Fibroblast of skin of back (primary cell): ENCODE results near the gene KRT6C.
"Not testable (repeated sequence)": the region's sequence is repeated elsewhere in the genome, so short reads cannot be mapped to it uniquely, and the experiment has no call there.

Experiments used
- DNase-seq: peaks from one replicate; pipeline ENCODE4 v3.0.0-alpha.2; 2013

The KRT6C gene

GRCh38 chr12:52454411-52455201 lies 19.0 kb downstream of the KRT6C start:
- DNase-seq = no peak

DNA sequence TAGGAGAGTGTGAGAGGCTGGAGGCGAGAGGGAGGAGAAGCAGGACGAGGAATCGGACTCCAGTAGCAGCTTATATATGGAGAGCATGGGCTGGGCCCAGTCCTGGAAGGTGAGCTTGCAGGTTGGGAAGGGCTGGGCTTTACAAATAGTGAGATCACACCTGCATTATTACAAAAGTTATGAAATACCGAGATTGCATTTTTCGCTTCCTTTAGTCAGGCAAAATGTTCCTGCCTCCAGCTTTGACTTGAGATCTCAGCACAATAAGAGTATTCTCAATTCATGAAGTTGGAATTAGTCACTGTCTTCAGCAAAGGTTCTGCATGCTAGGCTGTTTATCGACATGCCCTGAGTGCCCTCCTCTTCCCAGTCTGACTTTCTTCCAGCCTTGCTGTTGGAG lies 21.5 kb downstream of the KRT6C start, which contains the start of gene KRT6B:
Gene KRT6B (minus strand): TSS at position 46 of the 400 bp plus-strand sequence. CDS start 68 bp downstream, outside the sequence.
- DNase-seq = no peak

GRCh38 chr12:52448228-52448627 lies 25.4 kb downstream of the KRT6C start:
- no peak for DNase-seq

- DNase-seq = not testable (repeated sequence)
Measured at GRCh38 chr12:52447196-52447595, 26.4 kb downstream of the KRT6C start.

GRCh38 chr12:52446367-52447045 lies 27.1 kb downstream of the KRT6C start:
- no peak for DNase-seq

- DNase-seq = no peak
Measured at GRCh38 chr12:52445876-52446275, 27.7 kb downstream of the KRT6C start.

- no peak for DNase-seq
Measured at GRCh38 chr12:52444647-52445595, 28.7 kb downstream of the KRT6C start.

DNA sequence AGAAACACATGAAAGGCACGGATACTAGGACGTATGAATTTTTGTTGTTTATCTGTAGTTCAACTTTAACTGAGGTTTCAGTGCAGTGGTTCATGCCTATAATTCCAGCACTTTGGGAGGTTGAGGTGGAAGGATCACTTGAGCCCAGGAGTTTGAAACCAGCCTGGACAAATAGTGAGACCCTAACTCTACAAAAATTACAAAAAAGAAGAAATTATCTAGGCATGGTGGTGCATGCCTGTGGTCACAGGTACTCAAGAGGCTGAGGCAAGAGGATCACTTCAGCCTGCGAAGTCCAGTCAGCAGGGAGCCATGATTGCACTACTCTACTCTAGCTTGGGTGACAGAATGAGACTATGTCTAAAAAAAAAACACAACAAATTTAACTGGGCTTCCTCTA lies 29.6 kb downstream of the KRT6C start:
- no peak for DNase-seq

- DNase-seq = peak; percentile 89
Measured at GRCh38 chr12:52442600-52443061, 31.0 kb downstream of the KRT6C start.

- DNase-seq = peak; percentile 18
Measured at GRCh38 chr12:52441320-52441911, 32.2 kb downstream of the KRT6C start.

DNA sequence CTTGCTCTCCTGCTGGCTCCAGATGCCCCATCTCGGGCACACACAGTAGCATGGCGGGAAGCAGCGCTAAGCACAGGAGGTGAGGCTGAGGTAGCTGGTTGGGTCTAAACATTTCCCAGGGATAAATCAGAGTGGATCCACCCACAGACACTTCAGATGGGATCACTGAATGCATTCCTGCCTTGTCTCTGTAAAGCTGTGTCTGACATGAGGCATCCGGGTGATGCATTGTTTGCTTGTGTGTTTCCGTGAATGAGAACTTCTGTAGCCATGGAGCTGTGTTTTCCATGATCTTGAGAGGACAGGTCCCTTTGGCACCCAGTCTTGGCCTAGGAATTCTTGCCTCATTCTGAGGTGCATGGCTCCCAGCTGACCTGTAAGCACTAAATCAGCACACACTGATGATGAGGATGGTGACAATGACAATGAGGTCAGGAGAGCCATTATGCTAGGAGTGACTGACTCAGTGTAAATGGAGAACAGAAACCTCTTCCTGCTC lies 32.7 kb downstream of the KRT6C start:
- DNase-seq = peak; percentile 67

GRCh38 chr12:52439845-52440244 lies 33.8 kb downstream of the KRT6C start:
- DNase-seq = no peak

DNA sequence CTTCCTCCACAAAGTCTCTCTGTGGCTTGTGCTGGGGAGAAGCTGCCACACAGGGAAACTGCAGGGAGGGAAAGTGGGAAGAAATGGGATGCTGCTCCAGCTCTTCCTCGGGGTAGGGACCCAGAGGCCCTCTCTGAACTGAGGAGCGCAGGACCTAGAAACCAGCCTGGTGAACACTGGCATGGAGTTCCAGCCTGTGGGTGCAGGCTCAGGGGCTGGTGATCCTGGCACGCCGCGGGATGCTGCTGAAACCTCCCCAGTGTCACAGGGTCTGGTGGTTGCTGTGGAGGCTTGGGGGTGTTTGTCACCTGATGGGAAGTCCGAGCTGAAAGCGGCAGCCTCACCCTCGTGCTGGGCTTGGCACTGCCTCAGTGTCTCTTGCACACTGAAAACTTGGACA lies 34.2 kb downstream of the KRT6C start:
- no peak for DNase-seq

- no peak for DNase-seq
Measured at GRCh38 chr12:52438305-52439301, 35.0 kb downstream of the KRT6C start.

GRCh38 chr12:52437508-52437907 lies 36.1 kb downstream of the KRT6C start:
- DNase-seq = no peak

GRCh38 chr12:52436828-52437474 lies 36.7 kb downstream of the KRT6C start:
- DNase-seq = no peak

- no peak for DNase-seq
Measured at GRCh38 chr12:52436000-52436827, 37.4 kb downstream of the KRT6C start.

DNA sequence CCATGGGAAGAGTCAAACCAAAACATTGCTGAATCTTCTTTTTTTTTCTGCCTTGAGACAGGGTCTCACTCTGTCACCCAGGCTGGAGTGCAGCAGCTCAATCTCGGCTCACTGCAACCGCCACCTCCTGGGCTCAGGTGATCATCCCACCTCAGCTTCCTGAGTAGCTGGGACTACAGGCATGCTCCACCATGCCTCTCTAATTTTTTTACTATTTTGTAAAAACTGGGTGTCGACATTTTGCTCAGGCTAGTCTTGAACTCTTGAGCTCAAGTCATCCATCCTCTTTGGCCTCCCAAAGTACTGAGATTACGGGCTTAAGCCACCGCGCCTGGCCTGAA lies 38.0 kb downstream of the KRT6C start:
- no peak for DNase-seq

- DNase-seq = peak; percentile 50
Measured at GRCh38 chr12:52434760-52435530, 38.7 kb downstream of the KRT6C start.
